HG03139 (cell line): ENCODE data around the gene HTR1A.

Experiments
- ATAC-seq: cut with Tn5 transposase; IDR thresholded peaks from one replicate; pipeline ENCODE4 v1.9.1; 2021; ENCODE audit not compliant: unreplicated experiment

The HTR1A gene

DNA sequence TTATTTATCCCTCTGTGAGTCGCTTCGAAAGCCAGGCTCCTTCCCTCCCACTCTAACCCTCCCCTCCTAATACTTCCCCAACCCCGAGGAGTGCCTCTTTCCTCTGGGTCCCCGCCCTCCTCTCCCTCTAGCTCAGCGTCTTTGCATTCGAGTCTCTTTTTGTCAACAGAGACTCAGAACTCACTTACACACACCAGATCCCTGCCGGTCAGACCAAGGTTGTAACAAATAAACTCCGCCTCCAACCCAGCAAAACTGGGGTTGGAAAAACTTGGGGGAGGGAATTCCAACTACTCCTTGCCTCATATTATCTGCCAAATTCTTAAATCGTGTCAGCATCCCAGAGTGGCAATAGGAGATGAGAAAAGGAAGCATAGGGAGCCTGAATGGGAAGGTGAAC is at the start of gene HTR1A:
Gene HTR1A (minus strand): TSS at position 167 of the 400 bp plus-strand sequence. CDS start 726 bp downstream, outside the sequence.
- ATAC-seq: no peak

GRCh38 chr5:64003966-64004365 is 41.7 kb upstream of the HTR1A start:
- ATAC-seq: no peak

GRCh38 chr5:64000096-64000495 is 37.9 kb upstream of the HTR1A start:
- ATAC-seq: no peak

GRCh38 chr5:63987053-63987452 is 24.8 kb upstream of the HTR1A start:
- no peak for ATAC-seq

GRCh38 chr5:63981864-63982263 is 19.6 kb upstream of the HTR1A start:
- ATAC-seq: no peak

DNA sequence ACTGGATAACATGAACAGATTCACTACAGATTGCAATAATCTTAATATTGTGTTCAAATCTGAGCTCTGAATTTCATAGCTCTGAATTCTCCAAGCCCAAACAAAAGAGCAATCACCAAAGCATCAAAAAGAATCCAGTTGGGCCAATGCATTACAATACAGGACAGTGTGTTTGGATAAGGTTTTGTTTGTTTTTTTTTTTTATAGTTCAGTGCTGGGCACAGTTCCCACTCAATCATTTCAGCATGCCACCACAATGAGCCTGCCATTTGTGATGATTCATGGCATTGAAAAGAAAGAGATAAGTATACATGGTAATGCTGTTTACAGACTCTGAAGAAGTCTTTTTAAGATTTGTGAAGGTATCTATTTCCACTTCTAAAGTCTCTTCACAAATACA is 1.7 kb upstream of the HTR1A start:
- ATAC-seq: no peak

DNA sequence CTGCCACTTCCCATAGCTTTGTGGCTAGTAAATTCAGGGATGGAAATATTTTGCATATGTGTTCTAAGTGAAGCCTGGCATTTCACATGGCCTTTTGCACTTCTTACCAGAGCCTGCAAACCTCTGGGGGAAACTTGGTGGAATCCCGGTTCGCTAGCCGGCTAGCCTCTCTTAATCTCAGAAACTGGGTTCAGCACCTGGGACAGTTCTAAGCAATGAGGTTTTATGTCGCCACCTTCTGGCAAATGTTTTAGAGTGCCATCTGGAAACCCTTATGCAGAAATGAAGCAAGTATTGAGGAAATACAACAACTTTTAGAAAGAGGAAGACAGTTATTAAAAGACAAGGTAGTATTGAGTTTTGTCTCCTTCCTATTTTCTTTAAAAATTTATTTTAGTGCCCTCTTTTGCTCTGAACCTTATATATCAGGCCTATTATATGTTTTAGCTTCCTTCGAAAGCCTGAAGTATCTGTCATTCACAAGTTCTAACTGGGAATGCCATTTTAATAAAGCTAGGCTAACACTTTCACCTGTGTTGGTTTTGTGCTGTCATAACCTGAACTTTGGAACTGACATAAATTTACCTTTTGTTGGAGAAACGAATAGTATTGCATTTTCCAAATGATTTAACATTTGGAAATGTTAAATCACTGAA is 963 bp upstream of the HTR1A start:
- ATAC-seq: no peak

- no peak for ATAC-seq
Measured at GRCh38 chr5:63961598-63962161, 565 bp downstream of the HTR1A start.

DNA sequence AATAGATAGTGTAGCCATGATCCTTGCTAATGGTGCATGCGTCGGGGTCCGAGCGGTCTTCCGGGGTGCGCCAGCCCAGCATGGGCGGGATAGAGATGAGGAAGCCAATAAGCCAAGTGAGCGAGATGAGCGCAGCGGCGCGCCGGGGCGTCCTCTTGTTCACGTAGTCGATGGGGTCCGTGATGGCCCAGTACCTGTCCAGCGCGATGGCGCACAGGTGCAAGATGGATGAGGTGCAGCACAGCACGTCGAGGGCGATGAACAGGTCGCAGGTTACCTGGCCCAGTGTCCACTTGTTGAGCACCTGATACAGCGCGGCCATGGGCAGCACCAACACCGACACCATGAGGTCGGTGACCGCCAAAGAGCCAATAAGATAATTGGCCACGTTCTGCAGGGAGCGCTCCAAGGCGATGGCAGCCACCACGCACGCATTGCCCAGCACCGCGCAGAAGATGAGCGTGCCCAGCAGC is 1.1 kb downstream of the HTR1A start:
- ATAC-seq: no peak

DNA sequence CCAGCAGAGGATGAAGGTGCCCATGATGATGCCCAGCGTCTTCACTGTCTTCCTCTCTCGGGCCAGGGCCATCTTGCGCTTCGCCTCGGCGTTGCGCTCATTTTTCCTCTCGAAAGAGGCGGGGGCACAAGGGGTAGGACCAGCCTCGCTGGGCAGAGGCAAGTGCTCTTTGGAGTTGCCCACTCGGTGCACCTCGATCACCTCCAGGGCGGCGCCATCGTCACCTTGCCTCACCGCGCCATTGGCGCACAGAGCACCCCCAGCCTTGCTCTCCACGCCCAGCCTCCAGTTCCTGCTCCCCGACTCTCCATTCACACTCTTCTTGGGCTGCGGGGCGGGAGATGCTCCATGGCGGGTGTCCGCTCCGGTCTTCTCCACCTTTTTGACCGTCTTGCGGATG is 1.6 kb downstream of the HTR1A start:
- ATAC-seq: no peak

DNA sequence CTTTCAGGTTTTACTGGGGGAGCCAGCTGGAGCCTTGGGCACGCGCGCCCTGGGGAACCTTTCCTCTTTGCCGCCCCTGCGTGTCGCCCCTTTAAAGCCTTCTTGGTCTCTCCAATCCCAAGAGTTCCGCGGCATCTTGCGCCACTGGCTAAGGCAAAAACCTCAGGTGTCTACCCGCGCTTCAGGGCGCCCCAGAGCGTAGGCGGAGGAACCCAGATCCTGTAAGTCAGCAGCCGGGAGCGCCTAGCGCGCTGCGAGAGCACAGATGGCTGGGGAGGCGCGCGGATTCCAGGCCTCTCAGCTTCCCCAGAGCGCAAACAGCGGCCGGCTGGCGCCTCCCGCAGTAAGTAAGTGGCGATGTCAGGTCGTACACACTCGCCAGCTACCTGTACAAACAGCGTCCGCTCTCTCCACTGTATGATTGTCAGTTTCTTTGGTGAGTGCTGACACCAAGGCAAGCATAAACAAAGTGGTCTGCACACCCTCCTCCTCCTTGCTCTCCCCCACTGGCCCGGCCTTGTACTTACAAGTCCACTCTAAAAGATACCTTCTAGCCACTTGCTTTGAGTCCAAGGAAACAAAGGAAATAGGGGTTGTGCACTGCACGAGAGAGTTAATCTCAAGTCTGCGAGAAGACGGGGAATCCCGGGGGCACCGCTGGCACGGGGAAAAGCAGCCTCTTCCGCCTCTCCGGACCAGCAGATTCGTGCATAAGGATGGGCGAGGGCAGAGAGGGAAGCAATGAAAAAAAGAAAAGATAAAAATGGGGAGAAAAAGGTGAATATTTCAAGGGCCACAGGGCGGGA is 2.9 kb downstream of the HTR1A start:
- no peak for ATAC-seq

- ATAC-seq: no peak
Measured at GRCh38 chr5:63958654-63959053, 3.6 kb downstream of the HTR1A start.

GRCh38 chr5:63957617-63958016 is 4.6 kb downstream of the HTR1A start:
- ATAC-seq: no peak

DNA sequence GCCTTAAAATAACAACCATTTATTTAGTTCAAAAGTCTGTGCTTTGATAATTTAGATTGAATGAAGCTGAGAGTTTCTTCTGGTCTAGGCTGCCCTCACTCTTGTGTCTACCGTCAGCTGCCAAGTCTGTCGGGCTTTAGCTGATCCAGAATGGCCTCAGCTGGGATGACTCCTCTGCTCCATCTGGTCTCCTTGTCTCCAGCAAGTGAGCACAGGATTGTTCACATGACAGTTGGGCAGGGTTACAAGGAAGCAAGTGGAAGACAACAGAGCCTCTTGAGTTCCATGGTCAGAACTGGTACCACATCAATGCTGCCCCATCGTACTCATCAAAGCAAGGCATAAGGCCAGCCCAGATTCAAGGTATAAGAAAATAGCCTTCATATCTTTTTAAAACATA is 9.0 kb downstream of the HTR1A start:
- no peak for ATAC-seq

- ATAC-seq: no peak
Measured at GRCh38 chr5:63935103-63935502, 27.1 kb downstream of the HTR1A start.

GRCh38 chr5:63931836-63932235 is 30.4 kb downstream of the HTR1A start:
- no peak for ATAC-seq

DNA sequence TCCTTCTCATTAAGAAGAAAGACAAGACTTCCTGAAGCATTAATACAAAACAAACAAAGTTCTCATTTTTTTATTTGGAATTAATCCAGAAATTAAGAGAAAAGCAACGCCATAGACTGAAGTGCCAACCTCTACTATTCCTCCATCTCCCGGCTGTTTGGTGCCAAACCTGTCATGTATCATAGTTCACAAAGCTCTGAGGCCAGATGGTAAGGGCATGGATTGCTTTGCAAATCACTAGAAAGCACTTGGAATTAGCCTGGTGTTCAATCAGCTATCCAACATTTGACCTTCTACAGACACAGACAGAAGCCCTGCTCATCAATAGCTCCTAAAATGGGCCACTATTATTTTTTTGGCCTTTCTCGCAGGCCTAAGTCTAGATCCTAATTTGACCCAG is 33.8 kb downstream of the HTR1A start:
- ATAC-seq: no peak

- no peak for ATAC-seq
Measured at GRCh38 chr5:63923914-63924313, 38.3 kb downstream of the HTR1A start.

- ATAC-seq: no peak
Measured at GRCh38 chr5:63919763-63920478, 42.3 kb downstream of the HTR1A start.

DNA sequence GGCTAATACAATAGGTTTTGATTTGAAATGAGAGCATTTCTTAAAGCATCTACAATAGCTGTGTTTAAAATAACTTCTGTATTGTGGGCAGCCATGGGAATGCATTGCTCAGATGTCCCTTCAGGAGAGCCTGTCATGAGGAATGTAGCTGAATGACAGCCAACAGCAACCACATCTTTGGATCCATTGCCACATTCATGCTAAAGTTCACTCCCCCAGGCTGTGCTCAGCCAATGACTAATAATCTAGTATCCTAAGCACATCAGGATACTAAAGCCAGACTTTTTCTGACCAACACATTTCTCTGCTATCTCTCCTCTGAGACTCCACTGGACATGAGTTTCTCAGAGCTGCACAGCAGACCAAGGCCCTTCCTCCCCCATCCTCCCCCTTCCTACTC is 45.5 kb downstream of the HTR1A start:
- no peak for ATAC-seq

DNA sequence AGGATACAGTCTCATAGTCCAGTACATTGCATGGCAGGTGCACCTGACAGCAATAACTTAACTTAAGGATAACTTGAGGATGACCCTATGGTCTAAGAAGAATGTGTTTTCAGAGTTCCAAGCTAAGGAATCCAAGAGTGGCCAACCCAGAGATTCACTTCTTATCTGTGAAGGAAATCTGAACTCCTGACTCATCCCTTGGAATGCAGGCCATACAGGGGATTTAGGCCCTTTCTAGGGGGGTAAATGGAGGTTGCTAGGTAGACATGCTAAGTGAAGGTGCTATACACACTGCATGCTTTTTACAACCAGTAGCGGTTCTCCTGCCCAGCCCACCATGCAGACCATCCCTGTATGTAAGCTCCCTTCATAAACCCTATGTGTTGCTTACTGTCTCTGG is 50.4 kb downstream of the HTR1A start:
- no peak for ATAC-seq
